GM23338 (cell line): ENCODE results near the gene NSD2.

ENCODE experiments used
- CREB1 ChIP-seq: fragments of 250-450 bp; sonication (Bioruptor Pico); IDR thresholded peaks from 2 replicates; pipeline ENCODE4 v1.5.0; 2020; ENCODE audit warnings: low read depth, mild to moderate bottlenecking, moderate library complexity
- EZH2 ChIP-seq: fragments of 200-600 bp; sonication (generic); IDR thresholded peaks from one replicate; pipeline ENCODE4 v1.8.0; 2017; ENCODE audit warnings: antibody characterized with exemption, mild to moderate bottlenecking, low read depth; ENCODE audit not compliant: unreplicated experiment
- POLR2AphosphoS5 ChIP-seq: IDR thresholded peaks from 2 replicates; pipeline ENCODE4 v1.6.1; 2016; ENCODE audit warnings: antibody characterized with exemption, low read depth
- ZNF114 ChIP-seq: fragments of 250-450 bp; sonication (Bioruptor Pico); IDR thresholded peaks from 2 replicates; pipeline ENCODE4 v1.5.0; 2020; ENCODE audit warnings: mild to moderate bottlenecking, moderate library complexity
- TF ChIP-seq, protein P1 (sequence below), 2 experiments: fragments of 200-600 bp in 1 of 2; sonication (generic) in 1 of 2; conservative IDR thresholded peaks; 2 replicates each; pipeline versions ENCODE4 v1.5.1 to v1.6.1; 2016 to 2017; ENCODE audit warnings: antibody characterized with exemption in 2 of 2, low read depth in 2 of 2, mild to moderate bottlenecking in 2 of 2, moderate library complexity in 1 of 2
- TF ChIP-seq, protein P2 (sequence below): IDR thresholded peaks from one replicate; pipeline ENCODE4 v1.6.1; 2018; ENCODE audit warnings: antibody characterized with exemption; ENCODE audit not compliant: unreplicated experiment

DNA sequence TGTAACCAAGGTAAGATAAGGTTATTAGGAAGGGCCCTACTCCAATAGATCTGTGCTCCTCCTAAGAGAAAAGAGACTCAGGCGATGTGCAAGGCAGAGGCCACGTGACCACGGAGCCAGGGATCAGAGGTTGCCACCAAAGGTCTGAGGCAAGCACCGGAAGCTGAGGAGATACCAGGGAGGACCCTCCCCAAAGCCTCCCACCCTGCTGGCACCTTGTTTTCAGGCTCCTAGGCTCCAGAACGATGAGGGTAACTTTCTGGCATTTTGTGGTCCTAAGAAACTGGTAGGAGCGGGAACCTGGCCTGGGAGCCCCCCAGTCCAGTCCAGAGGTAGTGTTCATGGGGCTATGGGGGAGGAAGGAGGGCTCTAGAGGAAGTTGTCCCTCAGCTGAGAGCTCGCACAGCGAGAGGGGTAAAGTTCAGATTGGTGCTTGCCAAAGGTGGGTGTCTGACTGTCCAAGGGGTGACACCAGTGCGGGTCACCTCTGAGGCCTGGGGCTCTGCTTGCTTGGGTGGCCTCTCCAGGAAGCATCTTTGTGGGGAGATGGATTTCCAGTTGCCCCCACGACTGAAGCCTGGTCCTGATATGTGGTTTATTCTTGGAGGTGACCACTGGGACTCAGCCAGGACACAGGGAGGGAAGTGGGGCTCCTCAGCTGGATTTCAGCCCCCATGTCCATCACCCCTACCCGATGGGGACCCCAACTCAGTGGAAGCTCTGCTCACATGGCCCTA, 7.7 kb upstream of the NSD2 start:
- TF ChIP-seq, protein P1, sequence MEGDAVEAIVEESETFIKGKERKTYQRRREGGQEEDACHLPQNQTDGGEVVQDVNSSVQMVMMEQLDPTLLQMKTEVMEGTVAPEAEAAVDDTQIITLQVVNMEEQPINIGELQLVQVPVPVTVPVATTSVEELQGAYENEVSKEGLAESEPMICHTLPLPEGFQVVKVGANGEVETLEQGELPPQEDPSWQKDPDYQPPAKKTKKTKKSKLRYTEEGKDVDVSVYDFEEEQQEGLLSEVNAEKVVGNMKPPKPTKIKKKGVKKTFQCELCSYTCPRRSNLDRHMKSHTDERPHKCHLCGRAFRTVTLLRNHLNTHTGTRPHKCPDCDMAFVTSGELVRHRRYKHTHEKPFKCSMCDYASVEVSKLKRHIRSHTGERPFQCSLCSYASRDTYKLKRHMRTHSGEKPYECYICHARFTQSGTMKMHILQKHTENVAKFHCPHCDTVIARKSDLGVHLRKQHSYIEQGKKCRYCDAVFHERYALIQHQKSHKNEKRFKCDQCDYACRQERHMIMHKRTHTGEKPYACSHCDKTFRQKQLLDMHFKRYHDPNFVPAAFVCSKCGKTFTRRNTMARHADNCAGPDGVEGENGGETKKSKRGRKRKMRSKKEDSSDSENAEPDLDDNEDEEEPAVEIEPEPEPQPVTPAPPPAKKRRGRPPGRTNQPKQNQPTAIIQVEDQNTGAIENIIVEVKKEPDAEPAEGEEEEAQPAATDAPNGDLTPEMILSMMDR (conservative IDR thresholded peaks at IDR 0.05; ENCODE audit: low read depth in 2 of 2): no peak
- no peak for TF ChIP-seq POLR2AphosphoS5
- TF ChIP-seq ZNF114 (CRISPR knock-in tag): no peak
- TF ChIP-seq, protein P2, sequence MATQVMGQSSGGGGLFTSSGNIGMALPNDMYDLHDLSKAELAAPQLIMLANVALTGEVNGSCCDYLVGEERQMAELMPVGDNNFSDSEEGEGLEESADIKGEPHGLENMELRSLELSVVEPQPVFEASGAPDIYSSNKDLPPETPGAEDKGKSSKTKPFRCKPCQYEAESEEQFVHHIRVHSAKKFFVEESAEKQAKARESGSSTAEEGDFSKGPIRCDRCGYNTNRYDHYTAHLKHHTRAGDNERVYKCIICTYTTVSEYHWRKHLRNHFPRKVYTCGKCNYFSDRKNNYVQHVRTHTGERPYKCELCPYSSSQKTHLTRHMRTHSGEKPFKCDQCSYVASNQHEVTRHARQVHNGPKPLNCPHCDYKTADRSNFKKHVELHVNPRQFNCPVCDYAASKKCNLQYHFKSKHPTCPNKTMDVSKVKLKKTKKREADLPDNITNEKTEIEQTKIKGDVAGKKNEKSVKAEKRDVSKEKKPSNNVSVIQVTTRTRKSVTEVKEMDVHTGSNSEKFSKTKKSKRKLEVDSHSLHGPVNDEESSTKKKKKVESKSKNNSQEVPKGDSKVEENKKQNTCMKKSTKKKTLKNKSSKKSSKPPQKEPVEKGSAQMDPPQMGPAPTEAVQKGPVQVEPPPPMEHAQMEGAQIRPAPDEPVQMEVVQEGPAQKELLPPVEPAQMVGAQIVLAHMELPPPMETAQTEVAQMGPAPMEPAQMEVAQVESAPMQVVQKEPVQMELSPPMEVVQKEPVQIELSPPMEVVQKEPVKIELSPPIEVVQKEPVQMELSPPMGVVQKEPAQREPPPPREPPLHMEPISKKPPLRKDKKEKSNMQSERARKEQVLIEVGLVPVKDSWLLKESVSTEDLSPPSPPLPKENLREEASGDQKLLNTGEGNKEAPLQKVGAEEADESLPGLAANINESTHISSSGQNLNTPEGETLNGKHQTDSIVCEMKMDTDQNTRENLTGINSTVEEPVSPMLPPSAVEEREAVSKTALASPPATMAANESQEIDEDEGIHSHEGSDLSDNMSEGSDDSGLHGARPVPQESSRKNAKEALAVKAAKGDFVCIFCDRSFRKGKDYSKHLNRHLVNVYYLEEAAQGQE: no peak
- no peak for TF ChIP-seq EZH2
- no peak for TF ChIP-seq CREB1
